ENCODE results near the gene TESMIN.

GRCh38 chr11:68774194-68774585 lies 22.9 kb upstream of the TESMIN start:
- TF ChIP-seq ZBTB7A (IDR thresholded peaks at IDR 0.05; ENCODE audit: low read depth): no peak
- TF ChIP-seq EP300 (IDR thresholded peaks at IDR 0.05; ENCODE audit: borderline replicate concordance): no peak
- no peak for TF ChIP-seq EGR1 (IDR thresholded peaks at IDR 0.05)
- no peak for TF ChIP-seq RAD21 (IDR thresholded peaks at IDR 0.05; ENCODE audit: low read depth)
- TF ChIP-seq MAX (IDR thresholded peaks at IDR 0.05): no peak
- no peak for TF ChIP-seq YY1 (IDR thresholded peaks at IDR 0.05; ENCODE audit: low read depth)
- no peak for TF ChIP-seq TCF12 (IDR thresholded peaks at IDR 0.05; ENCODE audit: low read depth)
- no peak for TF ChIP-seq REST (IDR thresholded peaks at IDR 0.05; ENCODE audit: low read depth)
- no peak for TF ChIP-seq NFIC (IDR thresholded peaks at IDR 0.05)
- TF ChIP-seq TAF1 (IDR thresholded peaks at IDR 0.05; ENCODE audit: low read depth): no peak
- no peak for TF ChIP-seq CEBPB (IDR thresholded peaks at IDR 0.05)
- no peak for TF ChIP-seq TEAD4 (IDR thresholded peaks at IDR 0.05)

All from Ishikawa (cell line).